ENCODE data around the gene MESD.

MESD gene

GRCh38 chr15:80989518-80990478 lies at the start of gene MESD:
MESD (minus strand) TSS chr15:80989819; CDS start chr15:80989791, 28 bp downstream.
- TF ChIP-seq CTCF (IDR thresholded peaks at IDR 0.05; ENCODE audit: control insufficient read depth, extremely low read depth, insufficient read depth), result no peak
- peak within 1 kb of the TSS; percentile 86 for H3K4me3 ChIP-seq (ENCODE audit: low read depth, low read length)
- peak; percentile 76 for DNase-seq (ENCODE audit: low read depth)

- TF ChIP-seq CTCF (IDR thresholded peaks at IDR 0.05; ENCODE audit: control insufficient read depth, extremely low read depth, insufficient read depth), result no peak
- H3K4me3 ChIP-seq (ENCODE audit: low read depth, low read length), result no peak overlapping the region
These were observed 49.5 kb upstream of the MESD start for GRCh38 chr15:81038975-81039607.

GRCh38 chr15:81037952-81038743 lies 48.5 kb upstream of the MESD start:
- no peak for TF ChIP-seq CTCF (IDR thresholded peaks at IDR 0.05; ENCODE audit: control insufficient read depth, extremely low read depth, insufficient read depth)
- no peak overlapping the region for H3K4me3 ChIP-seq (ENCODE audit: low read depth, low read length)
- no peak for DNase-seq (ENCODE audit: low read depth)

More at GRCh38 chr15:81038975-81039607, 49.5 kb upstream of the MESD start:
- no peak for DNase-seq (ENCODE audit: low read depth)

- TF ChIP-seq CTCF (IDR thresholded peaks at IDR 0.05; ENCODE audit: control insufficient read depth, extremely low read depth, insufficient read depth), result no peak
These were observed 43.9 kb upstream of the MESD start for GRCh38 chr15:81033508-81033907.

GRCh38 chr15:81032818-81033217 lies 43.2 kb upstream of the MESD start:
- TF ChIP-seq CTCF (IDR thresholded peaks at IDR 0.05; ENCODE audit: control insufficient read depth, extremely low read depth, insufficient read depth), result peak; percentile 29
- no peak overlapping the region for H3K4me3 ChIP-seq (ENCODE audit: low read depth, low read length)
- DNase-seq (ENCODE audit: low read depth), result peak; percentile 96

More at GRCh38 chr15:81033508-81033907, 43.9 kb upstream of the MESD start:
- peak; percentile 33 for DNase-seq (ENCODE audit: low read depth)
- H3K4me3 ChIP-seq (ENCODE audit: low read depth, low read length), result no peak overlapping the region

- TF ChIP-seq CTCF (IDR thresholded peaks at IDR 0.05; ENCODE audit: control insufficient read depth, extremely low read depth, insufficient read depth), result no peak
- DNase-seq (ENCODE audit: low read depth), result no peak
- no peak overlapping the region for H3K4me3 ChIP-seq (ENCODE audit: low read depth, low read length)
These were observed 42.7 kb upstream of the MESD start for GRCh38 chr15:81032355-81032754.
